ENCODE data around the gene IQCK. TPM values are rescaled to one million over a fixed set of nuclear protein-coding genes. Genes with fewer than 3 reads are reported as not detected.

IQCK gene
- total and polyA plus RNA-seq, 10 donors, result 3.6 to 19.9 (median 7.4) TPM

GRCh38 chr16:19830902-19831560 is 113.0 kb downstream of the IQCK start:
- 35 to 63% (median 47%) methylated on average over 5 of the region's 5 CpGs for WGBS, 5 donors
- H3K4me3 ChIP-seq, result no peak overlapping the region
- no peaks in the 10 kb centered on the region for H3K36me3 ChIP-seq
- no peaks in the 10 kb centered on the region for H3K27me3 ChIP-seq (replicated peaks in 1 of 7)
- no peak for TF ChIP-seq POLR2AphosphoS5 (IDR thresholded peaks at IDR 0.05)
- no peak for TF ChIP-seq CTCF (IDR thresholded peaks at IDR 0.05 in 8 of 11, conservative IDR thresholded peaks at IDR 0.05 in 3 of 11)
- no peak for TF ChIP-seq POLR2A (IDR thresholded peaks at IDR 0.05)
- intact Hi-C loops (cut with DNase I; ENCODE audit: low total_unique reads), result no loop called here
- H3K4me1 ChIP-seq, result no peaks in the 10 kb centered on the region
- no peak for DNase-seq
- no peaks in the 10 kb centered on the region for H3K9me3 ChIP-seq
- H3K27ac ChIP-seq, result no peak overlapping the region

GRCh38 chr16:19831678-19832077 is 113.6 kb downstream of the IQCK start:
- Histone ChIP-seq H3K9me3 (no peaks in the 10 kb centered on the region), H3K27ac (no peak overlapping the region), H3K4me1 (no peaks in the 10 kb centered on the region), H3K27me3 (replicated peaks in 1 of 7) (no peaks in the 10 kb centered on the region), H3K4me3 (no peak overlapping the region), H3K36me3 (no peaks in the 10 kb centered on the region)
- 82 to 92% (median 89%) methylated on average over 6 of the region's 6 CpGs for WGBS, 5 donors
- intact Hi-C loops (cut with DNase I; ENCODE audit: low total_unique reads), result no loop called here
- no peak for TF ChIP-seq POLR2A (IDR thresholded peaks at IDR 0.05)
- no peak for TF ChIP-seq POLR2AphosphoS5 (IDR thresholded peaks at IDR 0.05)
- no peak for TF ChIP-seq CTCF (IDR thresholded peaks at IDR 0.05 in 8 of 11, conservative IDR thresholded peaks at IDR 0.05 in 3 of 11)
- DNase-seq, result no peak

- Histone ChIP-seq H3K4me1 (no peaks in the 10 kb centered on the region), H3K4me3 (no peak overlapping the region), H3K27me3 (replicated peaks in 1 of 7) (no peaks in the 10 kb centered on the region), H3K36me3 (no peaks in the 10 kb centered on the region), H3K27ac (no peak overlapping the region), H3K9me3 (no peaks in the 10 kb centered on the region)
- intact Hi-C loops (cut with DNase I; ENCODE audit: low total_unique reads), result no loop called here
- no peak for DNase-seq
- WGBS, 5 donors, result 71 to 76% (median 74%) methylated on average over 3 of the region's 3 CpGs
- TF ChIP-seq POLR2AphosphoS5 (IDR thresholded peaks at IDR 0.05), result no peak
- no peak for TF ChIP-seq POLR2A (IDR thresholded peaks at IDR 0.05)
- no peak for TF ChIP-seq CTCF (IDR thresholded peaks at IDR 0.05 in 8 of 11, conservative IDR thresholded peaks at IDR 0.05 in 3 of 11)
These were observed 115.1 kb downstream of the IQCK start for GRCh38 chr16:19833176-19833575.

GRCh38 chr16:19833581-19833980 is 115.5 kb downstream of the IQCK start:
- Histone ChIP-seq H3K27me3 (replicated peaks in 1 of 7) (no peaks in the 10 kb centered on the region), H3K36me3 (no peaks in the 10 kb centered on the region), H3K4me3 (no peak overlapping the region), H3K27ac (no peak overlapping the region), H3K4me1 (no peaks in the 10 kb centered on the region), H3K9me3 (no peaks in the 10 kb centered on the region)
- intact Hi-C loops (cut with DNase I; ENCODE audit: low total_unique reads), result no loop called here
- TF ChIP-seq POLR2AphosphoS5 (IDR thresholded peaks at IDR 0.05) (no peak), POLR2A (IDR thresholded peaks at IDR 0.05) (no peak), CTCF (IDR thresholded peaks at IDR 0.05 in 8 of 11, conservative IDR thresholded peaks at IDR 0.05 in 3 of 11) (no peak)
- 83 to 92% (median 89%) methylated on average over 5 of the region's 5 CpGs for WGBS, 5 donors
- DNase-seq, result no peak
